K562 (cell line): ENCODE measurements around the gene NPEPPS. TPM values are rescaled to one million over a fixed set of nuclear protein-coding genes. Genes with fewer than 3 reads are reported as not detected.
A peak's percentile ranks its signal among the peaks of the same experiment; 100 is the strongest.

Source experiments
- ATAC-seq: fragments of 200-7000 bp; cut with Tn5 transposase; 3 replicates; pipeline ENCODE4 v1.9.1; 2020; ENCODE audit warnings: moderate library complexity
- BruUV-seq: library from RNA; stranded (reverse); fragments of 400-500 nt; replicated peaks from 2 replicates; lab custom pipeline; 2021; lab: Mats Ljungman, UMichigan
- CTCF ChIA-PET: fragments of 300-600 bp; formaldehyde crosslinking; extraction: SDS; loops from one replicate; lab custom pipeline; 2021; ENCODE audit warnings: low intra/inter-chr PET ratio; lab: Yijun Ruan, JAX
- POLR2A ChIA-PET: fragments of 300-600, 350-650 bp; sonication (Branson Sonifier 250); formaldehyde crosslinking; extraction: SDS; loops from one replicate; lab custom pipeline; 2021; ENCODE audit warnings: antibody characterized with exemption, inconsistent platforms; lab: Yijun Ruan, JAX
- DNase-seq, 4 experiments: peaks; one replicate each; pipeline versions ENCODE4 v3.0.0 to v3.0.0-alpha.2; 2011 to 2018; ENCODE audit warnings: low spot score in 3 of 4, mixed read lengths in 3 of 4; ENCODE audit errors: extremely low read depth in 1 of 4
- FAIRE-seq: peaks from 2 replicates; lab custom pipeline; 2011; peaks lifted over from hg19 to GRCh38; lab: Jason Lieb, UNC
- H2AFZ ChIP-seq: 2 replicates; pipeline ENCODE4 v1.6.0; 2011; ENCODE audit warnings: low read depth, low read length, control low read depth, inconsistent platforms
- H3K27ac ChIP-seq: fragments of 200-600 bp; 3 replicates; pipeline ENCODE4 v1.8.0; 2011; ENCODE audit warnings: low read depth, mild to moderate bottlenecking, control low read depth, inconsistent platforms, low read length, moderate library complexity, mixed read lengths; ENCODE audit errors: extremely low read depth
- H3K27me3 ChIP-seq, 2 experiments: fragments of 300-600 bp in 1 of 2; 2 replicates in 1 of 2; 3 replicates in 1 of 2; pipeline versions ENCODE4 v1.6.0 to v1.8.0; 2011; ENCODE audit warnings: inconsistent platforms in 2 of 2, low read length in 2 of 2, mild to moderate bottlenecking in 1 of 2, mixed read lengths in 1 of 2, moderate library complexity in 1 of 2; ENCODE audit not compliant: control insufficient read depth in 2 of 2, insufficient read depth in 2 of 2
- H3K36me3 ChIP-seq: fragments of 300-600 bp; 3 replicates; pipeline ENCODE4 v1.8.0; 2011; ENCODE audit warnings: mild to moderate bottlenecking, low read length, inconsistent platforms; ENCODE audit not compliant: control insufficient read depth, insufficient read depth
- H3K4me1 ChIP-seq, 2 experiments: fragments of 200-600 bp in 1 of 2; replicated peaks in 1 of 2; 2 replicates in 1 of 2; 3 replicates in 1 of 2; pipeline versions ENCODE4 v1.5.1 to v1.8.0; 2011; ENCODE audit warnings: inconsistent platforms in 2 of 2, low read length in 2 of 2, mild to moderate bottlenecking in 1 of 2, mixed read lengths in 1 of 2, moderate library complexity in 1 of 2; ENCODE audit not compliant: control insufficient read depth in 2 of 2, insufficient read depth in 2 of 2
- H3K4me2 ChIP-seq: 2 replicates; pipeline ENCODE4 v1.6.1; 2011; ENCODE audit warnings: low read length, control low read depth, inconsistent platforms, mixed read lengths; ENCODE audit not compliant: insufficient read depth
- H3K4me3 ChIP-seq: fragments of 200-600 bp; sonication (generic), shearing (Covaris generic); 2 replicates; pipeline ENCODE4 v1.5.1; 2016; ENCODE audit warnings: control low read depth, inconsistent platforms
- H3K79me2 ChIP-seq: fragments of 200-600 bp; 3 replicates; pipeline ENCODE4 v1.8.0; 2011; ENCODE audit warnings: low read length, inconsistent platforms; ENCODE audit not compliant: control insufficient read depth, insufficient read depth
- H3K9ac ChIP-seq, 2 experiments: 2 replicates each; pipeline versions ENCODE4 v1.6.0 to v1.6.1; 2011; ENCODE audit warnings: low read depth in 2 of 2, low read length in 2 of 2, control low read depth in 1 of 2, inconsistent platforms in 1 of 2, mild to moderate bottlenecking in 1 of 2, mixed read lengths in 1 of 2; ENCODE audit not compliant: insufficient read depth in 1 of 2
- H3K9me1 ChIP-seq: one replicate; pipeline ENCODE4 v1.6.0; 2011; ENCODE audit warnings: inconsistent platforms, mild to moderate bottlenecking, low read length, moderate library complexity; ENCODE audit not compliant: control insufficient read depth, insufficient read depth
- H3K9me3 ChIP-seq: replicated peaks from 2 replicates; pipeline ENCODE4 v1.5.1; 2011; ENCODE audit warnings: low read depth, low read length, inconsistent platforms; ENCODE audit not compliant: control insufficient read depth, insufficient read depth
- H4K20me1 ChIP-seq: replicated peaks from 2 replicates; pipeline ENCODE4 v1.6.1; 2011; ENCODE audit warnings: low read length, inconsistent platforms, mixed read lengths; ENCODE audit not compliant: control insufficient read depth, insufficient read depth
- CBFA2T2 ChIP-seq: fragments of 450-650 bp; conservative IDR thresholded peaks from 2 replicates; pipeline ENCODE4 v1.6.1; 2017; ENCODE audit warnings: mild to moderate bottlenecking
- ESRRB ChIP-seq: fragments of 250-450 bp; sonication (Bioruptor Pico); IDR thresholded peaks from 2 replicates; pipeline ENCODE4 v1.5.0; 2020; ENCODE audit warnings: mild to moderate bottlenecking, moderate library complexity, borderline replicate concordance
- FOXM1 ChIP-seq, 2 experiments: fragments of 450-650 bp in 1 of 2; sonication (generic) in 1 of 2; formaldehyde crosslinking in 1 of 2; IDR thresholded peaks; 2 replicates each; pipeline versions ENCODE4 v1.6.1 to v1.9.0; 2017 to 2022; ENCODE audit warnings: low read depth in 2 of 2, mild to moderate bottlenecking in 2 of 2, missing genetic modification reagents in 1 of 2, moderate library complexity in 1 of 2
- FOXP4 ChIP-seq: sonication (generic); formaldehyde crosslinking; IDR thresholded peaks from 2 replicates; pipeline ENCODE4 v1.8.0; 2022; ENCODE audit warnings: mild to moderate bottlenecking, missing genetic modification reagents, borderline replicate concordance
- HOXB6 ChIP-seq: fragments of 250-450 bp; sonication (Bioruptor Pico); IDR thresholded peaks from 2 replicates; pipeline ENCODE4 v1.5.1; 2022; ENCODE audit warnings: mild to moderate bottlenecking, borderline replicate concordance
- ILF3 ChIP-seq: fragments of 450-650 bp; IDR thresholded peaks from 2 replicates; pipeline ENCODE4 v1.6.1; 2018; ENCODE audit warnings: antibody characterized with exemption, mild to moderate bottlenecking, moderate library complexity, borderline replicate concordance
- JUND ChIP-seq, 2 experiments: IDR thresholded peaks; 2 replicates in 1 of 2; 3 replicates in 1 of 2; pipeline ENCODE4 v1.6.1; 2011; ENCODE audit warnings: borderline replicate concordance in 2 of 2, low read depth in 2 of 2, low read length in 2 of 2, improper control_type of control experiment in 1 of 2, missing biosample characterization in 1 of 2, missing genetic modification characterization in 1 of 2, missing genetic modification reagents in 1 of 2
- PTBP1 ChIP-seq: fragments of 200-400 bp; formaldehyde crosslinking; IDR thresholded peaks from 2 replicates; pipeline ENCODE4 v1.6.1; 2017; ENCODE audit warnings: low read depth, low read length
- RBM39 ChIP-seq: fragments of 200-400 bp; formaldehyde crosslinking; optimal IDR thresholded peaks from 2 replicates; pipeline ENCODE3; 2018; ENCODE audit warnings: low read depth, low read length
- SRSF1 ChIP-seq: fragments of 200-400 bp; formaldehyde crosslinking; IDR thresholded peaks from 2 replicates; pipeline ENCODE4 v1.6.1; 2017; ENCODE audit warnings: mild to moderate bottlenecking, low read depth, low read length, moderate library complexity
- SUPT5H ChIP-seq: fragments of 450-650 bp; IDR thresholded peaks from 2 replicates; pipeline ENCODE4 v1.6.1; 2016
- TAL1 ChIP-seq: fragments of 450-650 bp; IDR thresholded peaks from 2 replicates; pipeline ENCODE4 v1.6.1; 2016; ENCODE audit warnings: mild to moderate bottlenecking
- ZNF121 ChIP-seq: sonication (generic); formaldehyde crosslinking; conservative IDR thresholded peaks from 2 replicates; pipeline ENCODE4 v1.8.0; 2022; ENCODE audit warnings: missing genetic modification reagents
- ZNF146 ChIP-seq: IDR thresholded peaks from one replicate; pipeline ENCODE4 v1.6.1; 2018; ENCODE audit warnings: missing compliant biosample characterization; ENCODE audit not compliant: unreplicated experiment
- WGBS: fragments of 100-300 bp; shearing (Covaris generic); methylation state at CpG from one replicate; pipeline ENCODE4 v1.1.6; 2016; ENCODE audit warnings: low coverage, mixed read lengths; ENCODE audit not compliant: insufficient coverage; ENCODE audit errors: missing lambda C conversion rate; 5-methylcytosine and 5-hydroxymethylcytosine counted together
- in situ Hi-C: fragments of 300-500 bp; cut with MboI; formaldehyde crosslinking; loops from 4 replicates; pipeline ENCODE4 v1.15.0; 2018; ENCODE audit warnings: inconsistent platforms, mixed read lengths
- intact Hi-C: fragments of 100-400 bp; cut with micrococcal nuclease; formaldehyde crosslinking; loops from 2 replicates; pipeline ENCODE4 v1.14.2; 2022
- polyA plus RNA-seq, 8 experiments: library from polyadenylated mRNA; depleted of rRNA in 4 of 8; stranded (reverse) in 5 of 8; unstranded in 3 of 8; fragments of >200 nt; fragmentation: Nextera tagmentation in 2 of 8; fragmentation: Illumina TruSeq in 1 of 8; extraction: Ambion mirVana in 2 of 8; extraction: Trizol in 1 of 8; gene quantifications; 2 replicates each; pipeline versions ENCODE4 v1.2.1 to v1.2.3, GENCODE V29; 2011 to 2014; ENCODE audit warnings: inconsistent platforms in 1 of 8, missing spikeins in 1 of 8
- total RNA-seq, 7 experiments: library from RNA; depleted of rRNA in 6 of 7; stranded (reverse); fragments of >200 nt in 6 of 7; fragmentation: Illumina TruSeq in 2 of 7; extraction: Trizol in 2 of 7; gene quantifications; 2 replicates each; pipeline versions ENCODE4 v1.2.1 to v1.2.3, GENCODE V29; 2011 to 2021; ENCODE audit warnings: low replicate concordance in 1 of 7
- TF ChIP-seq, protein P1 (sequence below), 2 experiments: fragments of 450-650 bp in 1 of 2; sonication (generic) in 1 of 2; formaldehyde crosslinking in 1 of 2; IDR thresholded peaks in 1 of 2; conservative IDR thresholded peaks in 1 of 2; 2 replicates each; pipeline versions ENCODE4 v1.6.1 to v1.8.1; 2016 to 2023; ENCODE audit warnings: mild to moderate bottlenecking in 2 of 2, moderate library complexity in 2 of 2, inconsistent platforms in 1 of 2, missing genetic modification reagents in 1 of 2

NPEPPS gene
- total and polyA plus RNA-seq, 9 of the 15 experiments (the other 6 are each of a cell fraction or from before 2014, with no cell fraction given), result 21.4 to 108 (median 46.0) TPM

DNA sequence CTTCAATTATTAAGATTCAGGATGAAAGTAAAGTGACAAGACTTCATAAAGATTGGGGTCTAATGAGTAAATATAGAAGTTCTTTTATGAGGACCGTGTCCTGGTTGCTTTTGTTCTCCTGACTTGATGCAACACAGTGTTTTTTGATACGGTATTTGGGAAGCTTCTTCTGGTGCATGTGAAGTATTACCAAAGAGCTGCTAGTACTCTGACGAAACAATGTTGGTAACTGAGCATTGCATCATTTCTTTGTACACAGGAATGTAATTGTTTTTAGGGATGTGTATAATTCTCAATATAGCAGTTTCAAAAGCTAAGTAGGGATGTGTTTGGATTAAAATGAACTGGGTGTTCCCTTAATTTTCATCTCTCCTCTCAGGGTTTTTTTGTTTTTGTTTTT is 134.7 kb downstream of the NPEPPS start (continued):
- TF ChIP-seq, protein P1, sequence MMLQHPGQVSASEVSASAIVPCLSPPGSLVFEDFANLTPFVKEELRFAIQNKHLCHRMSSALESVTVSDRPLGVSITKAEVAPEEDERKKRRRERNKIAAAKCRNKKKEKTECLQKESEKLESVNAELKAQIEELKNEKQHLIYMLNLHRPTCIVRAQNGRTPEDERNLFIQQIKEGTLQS (IDR thresholded peaks at IDR 0.05), result peak; percentile 43
- TF ChIP-seq, protein P1 (CRISPR knock-in tag; conservative IDR thresholded peaks at IDR 0.05), result no peak
- TF ChIP-seq FOXM1 (IDR thresholded peaks at IDR 0.05; ENCODE audit: low read depth) (no peak), FOXM1 (CRISPR knock-in tag; IDR thresholded peaks at IDR 0.05; ENCODE audit: low read depth) (no peak), ESRRB (CRISPR knock-in tag) (no peak), SUPT5H (0 out of 2 replicates have a peak, but pooled peaks have one; percentile 19)

DNA sequence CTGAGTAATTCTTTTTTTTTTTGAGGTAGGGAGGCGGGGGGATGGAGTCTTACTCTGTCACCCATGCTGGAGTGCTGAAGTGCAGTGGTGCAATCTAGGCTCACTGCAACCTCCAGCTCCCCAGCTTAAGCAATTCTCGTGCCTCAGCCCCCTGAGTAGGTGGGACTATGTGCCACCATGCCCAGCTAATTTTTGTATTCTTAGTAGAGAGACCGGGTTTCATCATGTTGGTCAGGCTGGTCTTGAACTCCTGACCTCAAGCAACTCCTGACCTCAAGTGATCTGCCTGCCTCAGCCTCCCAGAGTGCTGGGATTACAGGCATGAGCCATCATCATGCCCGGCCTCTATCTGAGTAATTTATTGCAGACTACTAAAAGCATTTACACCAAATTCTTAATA is 138.2 kb downstream of the NPEPPS start:
- no peak overlapping the region for H3K9ac ChIP-seq
- peaks cover 18% of the 10 kb centered on the region; the same call in 2 of the 3 replicates for H3K79me2 ChIP-seq
- FAIRE-seq (no peak), ATAC-seq (no peak), DNase-seq (no peak)
- BruUV-seq, result no TSS peak
- intact Hi-C loops (no loop called here), in situ Hi-C loops (no loop called here)
- H3K27ac ChIP-seq, result no peak overlapping the region
- ChIA-PET CTCF (no interaction called here), POLR2A (interaction anchor here (0.7 to 1.6 kb wide), 2 partner anchors 11 to 14 kb away, joined by 3 to 5 read pairs; no protein-coding TSS in a partner anchor)
- no peaks in the 10 kb centered on the region for H3K27me3 ChIP-seq
- TF ChIP-seq FOXP4 (CRISPR knock-in tag), result no peak
- TF ChIP-seq TAL1, result no peak
- no peak for TF ChIP-seq JUND (IDR thresholded peaks at IDR 0.05; ENCODE audit: borderline replicate concordance, low read depth, low read length)
- TF ChIP-seq JUND (tag; IDR thresholded peaks at IDR 0.05; ENCODE audit: borderline replicate concordance, low read depth, low read length), result no peak
- TF ChIP-seq SRSF1, result no peak
- no peak for TF ChIP-seq RBM39
- TF ChIP-seq ILF3, result no peak
- TF ChIP-seq ZNF146 (CRISPR knock-in tag), result no peak
- TF ChIP-seq CBFA2T2, result no peak
- TF ChIP-seq PTBP1, result no peak
- TF ChIP-seq HOXB6 (CRISPR knock-in tag), result no peak
- no peak for TF ChIP-seq ZNF121 (CRISPR knock-in tag)
- H3K4me2 ChIP-seq, result no peak overlapping the region
- 91% methylated on average over 4 of the region's 4 CpGs for WGBS
- H3K4me1 ChIP-seq, result no peaks in the 10 kb centered on the region
- H3K9me1 ChIP-seq, result no peaks in the 10 kb centered on the region
- no peaks in the 10 kb centered on the region for H3K9me3 ChIP-seq
- H3K4me3 ChIP-seq, result no peak overlapping the region
- no peak overlapping the region for H2AFZ ChIP-seq
- 0 out of 2 replicates have a peak, but pooled peaks cover 4% of the 10 kb centered on the region for H4K20me1 ChIP-seq
- H3K36me3 ChIP-seq, result peaks cover 95% of the 10 kb centered on the region
